GM21717 (cell line): Measurements from ENCODE around the gene NOL4L.
"Not testable (repeated sequence)": the region's sequence is repeated elsewhere in the genome, so short reads cannot be mapped to it uniquely, and the experiment has no call there.

ENCODE experiments used
- ATAC-seq: cut with Tn5 transposase; IDR thresholded peaks from one replicate; pipeline ENCODE4 v1.9.1; 2021; ENCODE audit warnings: mild to moderate bottlenecking, moderate library complexity; ENCODE audit not compliant: unreplicated experiment

The NOL4L gene

GRCh38 chr20:32474967-32475811 is 109.9 kb downstream of the NOL4L start:
- ATAC-seq: no peak

DNA sequence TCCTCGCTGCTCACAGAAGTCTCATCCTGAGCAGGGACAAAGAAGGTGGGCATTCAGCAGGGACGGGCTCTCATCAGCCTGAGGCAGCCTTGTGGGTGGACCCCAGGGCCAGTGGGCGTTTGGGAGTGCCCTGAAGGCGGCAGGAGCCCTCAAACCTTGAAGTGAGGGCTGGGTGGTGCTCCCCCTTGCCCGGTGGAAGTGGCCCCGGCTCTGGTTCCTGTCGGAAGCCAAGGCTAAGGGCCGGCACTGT is 110.5 kb downstream of the NOL4L start:
- no peak for ATAC-seq

GRCh38 chr20:32474009-32474716 is 111.0 kb downstream of the NOL4L start:
- ATAC-seq: no peak

DNA sequence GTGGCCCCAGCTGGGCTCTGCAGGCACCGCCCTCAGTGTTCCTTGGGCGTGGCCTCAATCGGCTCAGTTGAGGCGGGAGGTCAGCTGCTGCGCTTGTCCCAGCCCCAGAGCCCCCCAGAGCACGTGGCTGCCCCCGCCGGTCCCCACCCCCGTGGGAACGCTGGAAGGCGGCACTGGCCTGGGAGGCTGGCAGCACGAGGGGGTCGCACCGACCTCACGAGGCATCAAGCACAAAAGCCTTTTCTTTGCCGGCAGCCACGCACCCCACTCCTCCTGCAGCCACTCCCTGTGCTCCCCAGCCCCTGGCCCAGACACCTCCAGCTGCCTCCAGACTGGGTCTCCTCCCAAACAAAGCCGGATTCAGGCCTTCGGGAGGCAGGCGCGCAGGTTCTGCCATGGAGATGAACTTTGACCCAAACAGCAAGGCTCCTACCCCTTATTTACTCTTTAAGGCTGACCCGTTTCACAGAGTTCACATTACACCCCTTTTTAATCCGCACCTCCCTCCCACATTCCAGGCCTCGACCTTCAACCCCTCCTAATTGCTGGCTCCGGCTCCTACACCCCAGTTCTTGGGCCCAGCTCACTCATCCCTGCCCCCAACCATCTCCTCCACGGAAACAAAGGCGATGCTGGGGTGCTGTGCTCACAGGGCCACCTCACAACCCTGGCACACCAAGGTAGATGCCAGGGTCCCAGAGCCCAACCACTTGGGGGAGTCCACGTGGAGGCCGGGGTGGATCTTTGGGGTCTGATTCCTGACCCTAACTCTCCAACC is 111.7 kb downstream of the NOL4L start:
- no peak for ATAC-seq

- no peak for ATAC-seq
Measured at GRCh38 chr20:32472581-32473207, 112.4 kb downstream of the NOL4L start.

DNA sequence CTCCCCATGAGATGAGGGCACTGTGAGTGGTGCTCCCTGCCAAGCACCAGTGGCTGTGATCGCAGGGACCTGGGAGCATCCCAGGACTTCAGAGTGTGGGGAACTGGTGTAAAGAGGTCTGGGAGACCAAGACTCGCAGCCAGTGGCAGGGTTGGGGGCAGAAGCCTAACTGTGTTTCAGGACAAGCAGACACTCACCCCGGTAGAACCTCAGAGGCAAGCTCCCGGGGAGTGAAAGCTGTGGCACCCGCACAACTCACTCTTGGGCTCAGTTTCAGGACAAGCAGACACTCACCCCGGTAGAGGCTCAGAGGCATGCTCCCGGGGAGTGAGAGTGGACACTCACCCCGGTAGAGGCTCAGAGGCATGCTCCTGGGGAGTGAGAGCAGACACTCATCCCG is 114.2 kb downstream of the NOL4L start:
- ATAC-seq: no peak

DNA sequence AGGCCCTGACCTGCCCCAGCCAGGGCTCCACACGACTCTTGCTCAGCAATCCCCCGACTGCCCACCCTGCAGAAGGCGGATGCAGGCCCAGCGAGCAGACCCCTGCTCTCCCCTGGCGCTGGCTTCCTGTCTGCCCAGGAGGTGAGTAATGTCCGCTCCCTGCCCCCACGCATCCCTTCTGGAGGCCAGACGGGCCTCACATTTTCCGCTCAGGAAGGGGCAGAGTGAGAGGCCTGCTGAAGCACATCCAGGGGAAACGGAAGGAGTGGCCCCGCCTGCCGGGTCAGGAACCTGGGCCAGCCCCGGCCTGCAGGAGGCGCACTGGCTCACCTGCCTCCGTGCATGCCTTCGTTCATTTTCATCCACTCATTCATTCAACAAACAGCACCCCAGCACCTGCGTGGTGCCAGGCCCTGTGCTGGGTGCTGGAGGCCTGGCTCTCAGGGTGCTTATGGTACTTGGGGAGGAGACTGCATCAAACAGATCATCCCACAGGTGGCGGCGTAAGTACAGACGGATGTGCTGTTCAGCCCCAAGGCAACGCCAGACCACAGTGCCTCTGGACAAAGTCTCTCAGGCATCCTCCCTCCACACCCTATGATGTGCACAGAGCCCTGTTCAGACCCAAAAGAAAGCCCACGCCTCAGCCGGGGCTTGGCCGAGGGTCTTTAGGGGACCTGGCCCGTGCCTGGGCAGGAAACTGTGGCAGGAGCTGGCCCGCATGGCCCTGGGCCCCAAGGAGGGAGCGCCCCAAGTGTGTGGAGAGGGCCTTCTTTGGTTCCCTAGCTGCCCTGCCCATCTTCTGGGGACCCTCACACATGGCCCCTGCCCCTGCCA is 114.9 kb downstream of the NOL4L start:
- ATAC-seq: no peak

DNA sequence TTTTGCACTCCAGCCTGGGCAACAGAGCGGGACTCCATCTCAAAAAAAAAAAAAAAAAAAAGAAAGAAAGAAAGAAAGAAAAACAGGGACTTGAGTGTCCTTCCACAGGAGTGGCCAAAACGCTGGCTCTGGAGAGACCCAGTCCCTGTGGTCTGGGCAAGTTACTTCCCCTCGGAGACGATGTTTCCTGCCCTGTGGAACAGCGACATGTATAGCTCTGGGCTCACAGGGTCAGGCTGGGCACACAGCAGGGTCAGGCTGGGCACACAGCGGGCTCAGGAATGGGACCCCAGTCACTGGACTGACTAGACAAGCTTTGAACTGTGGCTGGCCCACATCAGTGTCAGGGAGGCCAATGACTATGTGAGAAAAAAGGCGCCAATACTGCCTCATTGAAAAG is 116.3 kb downstream of the NOL4L start:
- no peak for ATAC-seq

DNA sequence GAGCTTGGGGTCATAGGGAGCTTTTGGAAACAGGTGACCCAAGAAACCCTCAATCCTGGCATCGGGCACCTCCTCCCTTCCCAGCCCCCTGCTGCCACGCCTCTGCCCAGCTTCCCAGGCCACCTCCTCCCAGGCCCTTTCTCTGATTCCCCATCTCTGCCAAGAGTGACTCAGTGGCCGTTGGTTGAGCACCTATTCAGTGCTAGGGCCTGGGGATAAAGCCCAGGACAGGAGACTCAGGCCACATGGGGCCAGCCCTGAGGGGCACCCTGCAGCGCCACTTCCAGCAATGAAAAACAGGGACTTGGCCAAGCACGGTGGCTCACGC is 116.9 kb downstream of the NOL4L start:
- ATAC-seq: no peak

DNA sequence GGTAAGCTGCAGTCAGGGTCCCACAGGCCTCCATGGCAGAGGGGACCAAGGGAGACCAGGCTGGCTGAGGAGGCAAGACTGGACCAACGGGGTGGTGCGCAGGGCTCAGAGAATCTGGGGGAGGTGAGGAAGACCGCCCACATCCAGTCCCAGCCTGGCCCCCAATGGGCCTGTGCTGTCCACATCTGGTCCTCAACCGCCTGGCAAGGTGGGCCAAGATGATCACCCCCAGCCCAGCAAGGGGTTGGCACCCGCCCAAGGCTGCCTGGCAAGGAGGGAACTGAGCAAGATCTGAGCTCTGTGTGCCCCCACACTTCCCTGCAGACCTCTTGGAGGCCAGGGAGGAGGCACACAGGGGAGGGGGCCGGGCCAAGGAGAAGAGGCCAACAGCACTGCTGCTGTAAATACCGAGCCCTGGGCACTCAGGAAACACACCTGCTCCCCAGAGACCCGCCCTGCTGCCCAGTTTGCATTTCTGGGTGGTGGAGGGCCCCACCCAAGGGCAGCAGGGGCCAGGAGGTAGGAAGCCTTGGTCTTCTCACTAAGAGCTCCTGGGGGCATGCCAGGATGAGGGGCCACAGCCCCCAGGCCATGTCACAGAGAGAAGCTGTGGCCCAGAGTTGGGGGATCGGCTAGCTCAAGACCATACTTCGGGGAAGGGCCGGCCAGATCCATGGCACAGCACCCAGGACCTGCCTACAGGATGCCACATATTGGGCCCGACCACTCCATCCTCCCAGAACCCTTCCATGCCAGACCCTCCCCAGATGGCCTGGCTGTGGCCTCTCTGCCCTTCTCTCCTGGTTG is 117.4 kb downstream of the NOL4L start:
- no peak for ATAC-seq

DNA sequence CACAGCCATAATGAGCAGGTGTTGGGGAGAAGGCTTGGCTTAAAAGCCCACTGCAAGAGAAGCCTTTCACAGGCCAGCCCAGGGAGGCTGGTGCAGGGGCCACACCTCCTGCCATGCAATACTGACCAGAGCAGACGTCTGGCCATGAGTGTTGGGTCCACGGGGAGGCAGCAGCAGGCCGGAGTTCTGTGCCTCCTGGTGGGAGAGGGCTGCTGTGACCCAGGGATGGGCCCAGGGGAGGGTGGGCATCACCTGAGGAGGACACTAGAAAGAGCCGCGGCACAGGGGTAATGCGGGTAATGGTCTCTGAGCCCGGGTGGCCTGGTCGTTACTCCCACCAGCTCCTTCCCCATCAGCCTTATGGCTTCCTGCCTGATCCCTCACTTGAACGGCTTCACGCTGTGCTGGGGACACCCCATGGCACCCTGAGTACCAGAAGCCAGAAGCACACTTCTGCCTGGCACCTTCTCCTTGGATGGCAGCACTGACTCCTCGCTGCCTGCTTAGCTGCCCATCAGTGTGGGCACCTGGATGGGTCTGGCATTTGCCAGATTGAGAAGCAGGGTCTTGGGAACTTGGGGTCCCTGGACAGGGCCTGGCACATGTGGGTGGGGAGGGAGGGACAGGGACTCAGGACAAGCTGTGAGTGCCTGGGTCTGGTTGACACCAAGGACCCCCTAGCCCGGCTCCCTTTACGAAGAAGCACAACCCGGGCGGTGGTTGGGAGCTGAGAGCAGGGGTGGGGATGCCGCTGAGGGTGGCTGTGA is 118.2 kb downstream of the NOL4L start:
- ATAC-seq: no peak

- not testable (repeated sequence) for ATAC-seq
Measured at GRCh38 chr20:32465901-32466675, 119.0 kb downstream of the NOL4L start.

- ATAC-seq: no peak
Measured at GRCh38 chr20:32465092-32465900, 119.8 kb downstream of the NOL4L start.

GRCh38 chr20:32464401-32465091 is 120.6 kb downstream of the NOL4L start:
- ATAC-seq: no peak

DNA sequence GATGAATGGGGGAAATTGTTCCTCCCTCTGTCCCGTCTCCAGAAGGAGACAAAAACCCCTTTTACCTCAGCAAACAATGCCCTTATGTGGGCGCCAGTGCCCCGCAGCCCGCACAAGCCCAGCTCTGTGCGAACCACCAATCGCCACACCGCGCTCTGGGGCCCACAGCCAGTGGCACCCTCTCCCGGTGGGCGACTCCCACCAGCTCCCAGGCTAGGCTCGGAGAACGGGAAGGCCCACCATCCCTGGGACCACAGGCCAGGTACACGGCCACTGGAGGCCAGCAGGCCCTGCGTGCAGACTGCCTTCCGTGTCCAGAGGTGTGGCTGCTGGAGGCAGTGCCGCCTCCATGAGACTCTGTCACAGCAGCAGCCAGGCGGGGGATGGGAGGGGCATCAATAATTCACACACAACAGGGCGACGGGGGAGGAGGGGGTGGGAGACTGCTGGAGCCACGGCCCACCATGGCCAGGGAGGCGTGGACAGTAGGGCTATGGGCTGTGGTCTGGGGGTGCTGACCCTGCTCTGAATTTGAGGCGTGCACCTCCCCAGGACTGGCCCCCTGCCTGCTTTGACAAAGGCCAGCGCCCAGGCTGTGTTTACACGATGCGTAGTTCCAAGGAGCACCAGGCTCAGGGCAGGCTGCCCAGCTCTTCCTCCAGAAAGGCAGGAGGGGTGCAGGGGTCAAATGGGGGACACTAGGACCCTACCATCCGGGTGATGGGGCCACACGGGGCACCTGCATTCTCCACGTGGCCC is 121.3 kb downstream of the NOL4L start:
- no peak for ATAC-seq
